NOMO-1 treated with dmso at 0.1 percent for 144 hours (cell line): ENCODE data around the gene PRR33.
"Not testable (repeated sequence)": the region's sequence is repeated elsewhere in the genome, so short reads cannot be mapped to it uniquely, and the experiment has no call there.

Experiments
- DNase-seq: peaks from one replicate; lab custom pipeline; 2025; ENCODE audit not compliant: unreplicated experiment; lab: John Stamatoyannopoulos, UW

Gene PRR33

DNA sequence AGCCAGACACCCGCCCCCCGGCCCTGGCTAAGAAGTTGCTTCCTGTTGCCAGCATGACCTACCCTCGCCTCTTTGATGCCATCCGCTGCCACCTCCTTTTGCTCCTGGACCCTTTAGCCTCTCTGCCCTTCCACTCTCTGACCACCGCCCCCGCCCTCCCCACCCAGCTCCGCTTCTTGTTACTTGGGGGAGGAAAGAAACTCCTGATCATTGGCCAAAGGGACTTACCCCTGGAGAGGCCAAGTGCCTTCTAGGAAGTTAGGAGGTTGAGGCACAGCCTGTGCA is at the start of gene PRR33:
PRR33 (minus strand) TSS at position 65 of the 285 bp plus-strand sequence. CDS start 1,311 bp downstream, outside the sequence.
- no peak for DNase-seq

DNA sequence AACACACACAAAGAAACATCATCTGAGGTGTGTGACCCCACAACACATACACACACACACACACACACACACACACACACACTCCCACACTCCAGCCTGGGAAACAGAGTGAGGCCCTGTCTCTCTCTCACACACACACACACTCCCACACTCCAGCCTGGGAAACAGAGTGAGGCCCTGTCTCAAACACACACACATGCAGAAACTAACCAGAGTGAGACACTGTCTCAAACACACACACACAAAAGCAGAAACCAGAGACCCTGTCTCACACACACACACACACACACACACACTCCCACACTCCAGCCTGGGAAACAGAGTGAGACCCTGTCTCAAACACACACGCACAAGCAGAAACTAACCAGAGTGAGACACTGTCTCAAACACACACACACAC is 48.1 kb upstream of the PRR33 start:
- DNase-seq: not testable (repeated sequence)

DNA sequence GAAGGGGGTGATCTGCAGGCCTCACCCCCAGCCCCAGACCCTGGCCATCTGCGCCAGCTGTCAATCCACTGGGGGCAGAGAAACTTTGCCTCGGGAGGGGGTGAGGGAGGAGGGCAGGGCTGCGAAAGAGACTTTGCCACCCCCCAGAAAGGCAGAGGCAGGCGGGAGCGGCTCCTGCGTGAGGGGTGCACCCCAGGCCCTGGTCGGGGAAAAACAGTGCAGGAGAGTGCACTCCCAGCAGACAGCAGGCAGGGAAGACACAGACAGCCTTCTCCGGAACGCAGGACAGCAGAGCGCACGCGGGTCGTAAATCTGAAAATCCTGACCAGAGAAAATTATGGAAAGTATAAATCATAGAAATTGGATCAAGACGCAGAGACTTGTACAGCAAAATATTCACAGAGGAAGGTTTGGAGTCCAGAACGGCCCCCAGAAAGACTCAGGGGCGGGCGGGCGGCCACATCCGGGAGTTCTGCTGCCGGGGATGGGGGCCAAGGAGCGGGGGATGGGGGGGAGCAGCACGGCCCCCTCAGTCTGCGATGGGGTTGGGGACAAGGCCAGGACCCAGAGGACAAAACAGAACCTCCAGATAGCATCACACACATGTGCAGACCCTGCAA is 47.4 kb upstream of the PRR33 start:
- no peak for DNase-seq

DNA sequence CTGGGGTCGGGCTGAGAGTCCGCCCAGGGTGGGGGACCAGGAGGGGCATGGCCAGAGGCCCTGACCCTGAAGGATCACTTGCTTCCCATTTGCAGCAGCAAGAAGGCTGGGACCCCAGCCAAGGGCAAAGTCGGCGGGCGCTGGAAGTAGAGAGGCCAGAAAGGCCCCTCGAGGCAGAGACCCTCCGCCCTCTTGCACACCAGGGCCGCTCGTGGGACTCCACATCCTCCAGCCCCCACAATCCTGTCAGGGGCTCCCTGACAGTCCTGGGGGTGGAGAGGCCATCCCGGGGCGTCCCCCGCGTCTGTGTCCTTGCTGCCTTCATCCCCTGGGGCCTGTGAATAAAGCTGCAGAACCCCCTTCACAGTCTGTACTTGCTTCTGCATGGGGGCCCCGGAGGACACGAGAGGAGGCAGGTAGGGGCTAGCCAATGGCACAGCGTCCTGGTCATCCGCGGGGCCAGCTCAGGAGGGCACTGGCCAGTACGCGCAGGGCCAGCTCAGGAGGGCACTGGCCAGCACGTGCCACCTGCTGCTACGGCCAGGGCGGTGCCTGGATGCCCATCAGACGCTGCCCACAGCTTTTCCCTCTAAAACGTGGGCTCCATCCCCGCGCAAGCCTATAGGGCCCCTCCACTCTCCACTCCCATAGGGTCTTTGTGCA is 46.8 kb upstream of the PRR33 start:
- no peak for DNase-seq

DNA sequence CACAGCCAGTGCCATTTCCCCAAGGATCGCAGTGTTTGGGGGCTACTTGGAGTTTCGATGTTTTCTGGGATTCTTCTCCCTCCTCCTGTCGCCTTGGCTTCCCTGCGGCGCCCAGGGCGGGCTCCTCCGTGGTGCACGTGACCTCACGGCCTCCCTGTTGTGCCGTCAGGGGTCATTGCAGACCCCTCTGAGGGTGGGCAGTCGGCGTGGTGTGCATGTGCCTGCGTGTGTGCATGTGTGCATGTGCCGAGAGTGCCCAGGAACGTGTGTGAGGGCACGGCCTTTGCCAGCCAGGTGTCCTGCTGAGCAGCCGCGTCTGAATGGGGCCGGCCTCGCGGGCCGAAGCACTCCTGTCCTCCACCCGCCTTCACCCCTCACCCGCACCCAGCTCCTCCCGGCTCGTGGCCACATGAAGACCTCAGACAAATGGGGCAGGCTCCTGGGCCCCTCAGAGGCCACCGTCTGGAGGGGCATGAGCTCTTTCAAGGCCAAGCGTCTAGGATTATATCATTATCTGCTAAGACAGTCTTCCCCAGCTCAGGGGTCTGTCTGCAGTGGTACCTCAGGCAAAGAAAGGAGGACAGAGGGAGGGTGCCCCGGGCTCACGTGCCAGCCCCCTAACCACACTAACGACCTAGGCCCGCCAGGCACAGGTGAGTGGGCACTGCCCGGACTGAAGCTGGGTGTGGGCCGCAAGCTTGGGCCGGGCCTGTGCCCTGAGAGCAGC is 46.1 kb upstream of the PRR33 start:
- no peak for DNase-seq

DNA sequence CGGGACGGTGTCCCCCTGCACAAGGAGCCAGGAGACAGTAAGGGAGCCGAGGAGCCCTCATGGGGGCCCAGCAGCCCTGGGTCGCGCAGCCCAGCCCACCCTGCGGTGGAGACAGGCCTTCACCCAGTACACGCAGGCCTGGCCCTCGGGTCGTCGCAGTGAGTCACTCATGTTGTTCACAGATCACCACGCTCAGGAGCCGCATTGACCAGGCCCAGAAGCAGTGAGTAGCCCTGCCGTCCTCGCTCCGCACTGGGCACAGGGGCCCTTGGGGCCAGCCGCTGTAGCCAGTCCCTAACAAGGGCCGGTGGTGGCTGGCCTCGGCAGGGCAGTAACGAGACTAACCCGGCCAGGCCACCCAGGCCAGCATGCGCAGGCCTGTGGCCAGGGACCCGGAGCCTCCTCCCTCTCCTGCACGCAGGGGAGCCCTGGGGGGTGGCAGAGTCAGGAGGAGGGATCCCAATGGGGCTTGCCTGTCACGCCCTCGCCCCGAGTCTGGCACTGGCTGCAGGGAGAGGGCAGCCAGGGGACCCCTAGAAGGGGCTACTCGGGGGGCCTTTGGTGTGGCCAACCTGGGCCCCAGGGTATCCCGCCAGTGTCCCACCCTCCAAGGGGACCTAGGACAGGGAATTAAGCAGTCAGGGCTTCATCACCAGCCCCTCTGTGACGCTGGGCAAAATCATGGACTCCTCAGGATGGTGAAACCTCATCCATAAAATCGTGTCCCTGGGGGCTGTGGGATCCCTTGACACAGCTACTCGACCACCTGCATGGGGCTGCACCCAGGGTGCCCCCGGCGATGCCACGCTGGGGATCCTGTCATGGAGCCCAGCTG is 45.3 kb upstream of the PRR33 start:
- DNase-seq: no peak

DNA sequence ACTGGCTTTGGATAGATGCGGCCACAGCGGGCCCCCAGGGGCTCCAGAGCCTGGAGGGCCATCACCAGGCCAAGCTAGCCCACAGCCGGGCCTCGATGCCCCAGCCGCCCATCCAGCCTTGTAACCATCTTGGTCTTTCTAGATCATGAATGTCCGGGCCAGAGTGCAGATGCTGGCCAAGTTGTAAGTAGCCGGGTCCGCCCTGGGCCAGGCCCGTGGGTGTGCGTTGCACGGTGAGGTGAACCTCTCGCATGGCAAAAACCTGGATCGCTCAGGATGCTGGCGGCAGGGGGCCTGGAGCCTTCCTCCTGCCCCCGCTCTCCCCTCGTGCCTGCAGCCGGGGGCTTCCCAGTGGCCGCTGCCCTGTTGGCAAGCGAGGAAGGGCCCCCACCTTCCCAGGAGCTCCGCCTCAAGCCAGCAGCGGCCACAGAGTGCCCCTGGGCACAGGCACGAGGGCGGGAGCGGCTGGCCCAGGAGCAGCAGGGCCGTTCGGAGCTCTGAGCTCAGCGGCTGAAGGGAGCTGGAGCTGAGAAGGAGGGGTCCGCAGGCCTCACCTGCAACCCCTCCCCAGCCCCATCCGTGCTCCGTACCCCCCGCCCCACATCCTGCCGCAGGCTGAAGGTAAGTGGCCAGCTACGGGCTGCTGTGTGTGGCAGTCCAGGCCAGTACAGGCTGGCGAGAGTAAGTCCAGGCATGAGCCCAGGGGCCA is 44.5 kb upstream of the PRR33 start:
- DNase-seq: no peak

DNA sequence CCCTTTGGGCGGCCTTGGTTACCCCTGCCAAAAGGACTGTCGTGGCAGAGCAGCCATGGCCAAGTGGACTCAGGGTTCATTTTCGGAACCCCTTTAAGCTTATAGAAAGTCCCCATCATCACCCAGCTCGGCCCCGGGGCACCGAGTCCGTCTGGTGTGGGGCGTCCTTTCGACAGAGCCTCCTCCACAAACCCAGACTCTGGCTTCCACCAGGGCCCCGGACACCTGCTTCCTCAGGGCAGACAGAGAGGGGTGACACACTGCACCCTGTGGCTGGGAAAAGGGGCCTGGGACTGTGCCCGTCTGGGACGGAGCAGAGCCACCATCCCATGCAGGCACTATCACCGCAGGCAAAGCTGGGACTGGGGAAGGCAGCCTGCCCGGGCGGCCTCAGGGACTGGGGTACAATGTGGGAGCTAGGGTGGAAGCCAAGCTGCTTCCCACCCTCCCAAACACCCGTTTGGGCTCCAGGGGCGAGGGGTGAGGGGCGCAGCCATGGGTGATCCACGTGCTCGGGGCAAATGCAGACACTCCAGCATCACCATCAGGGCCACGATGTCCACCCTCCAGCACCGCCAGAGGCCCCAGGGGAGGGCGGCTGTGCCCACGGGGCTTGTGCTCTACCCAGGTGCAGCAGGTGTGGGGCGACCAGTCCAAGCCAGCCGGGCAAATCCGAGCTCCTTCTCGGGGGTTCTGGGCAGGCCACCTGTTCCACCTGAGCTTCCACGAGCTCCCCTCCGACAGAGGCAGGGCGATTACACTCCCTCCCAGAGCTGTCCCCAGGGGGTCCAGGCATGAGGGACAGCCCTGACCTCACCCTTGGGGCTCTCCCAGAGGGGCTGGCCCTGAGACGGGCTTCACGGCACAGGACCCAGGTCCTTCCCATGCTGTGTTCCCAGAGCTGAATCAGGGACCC is 43.7 kb upstream of the PRR33 start:
- no peak for DNase-seq

DNA sequence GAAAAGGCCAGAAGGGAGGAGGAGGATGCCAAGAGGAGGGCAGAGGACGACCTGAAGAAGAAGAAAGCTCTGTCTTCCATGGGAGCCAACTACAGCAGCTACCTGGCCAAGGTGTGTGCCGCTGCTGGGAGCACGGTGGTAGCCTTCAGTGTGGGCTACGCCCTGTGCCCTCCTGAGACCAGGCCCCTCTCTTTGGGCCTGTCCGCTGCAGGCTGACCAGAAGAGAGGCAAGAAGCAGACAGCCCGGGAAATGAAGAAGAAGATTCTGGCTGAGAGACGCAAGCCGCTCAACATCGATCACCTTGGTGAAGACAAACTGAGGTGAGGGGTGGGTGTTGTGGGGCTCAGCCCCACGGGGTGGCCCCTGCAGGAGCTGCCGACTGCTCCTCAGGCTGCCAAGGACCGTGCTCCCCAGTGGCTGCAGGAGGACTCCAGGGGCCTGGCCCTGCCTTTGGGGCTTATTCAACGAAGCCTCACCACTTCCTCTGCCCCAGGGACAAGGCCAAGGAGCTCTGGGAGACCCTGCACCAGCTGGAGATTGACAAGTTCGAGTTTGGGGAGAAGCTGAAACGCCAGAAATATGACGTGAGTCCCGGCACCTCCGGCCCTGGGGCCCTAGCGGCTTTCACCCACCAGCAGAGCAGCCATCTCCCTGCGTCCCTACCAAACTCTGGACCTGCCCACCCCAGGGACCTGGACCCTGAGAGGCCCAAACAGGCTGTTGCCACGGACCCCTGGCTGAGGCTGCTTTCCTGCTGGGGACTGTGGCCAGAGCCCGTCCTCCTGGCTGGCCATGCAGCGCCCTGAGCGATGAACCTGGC is 42.9 kb upstream of the PRR33 start:
- DNase-seq: no peak

DNA sequence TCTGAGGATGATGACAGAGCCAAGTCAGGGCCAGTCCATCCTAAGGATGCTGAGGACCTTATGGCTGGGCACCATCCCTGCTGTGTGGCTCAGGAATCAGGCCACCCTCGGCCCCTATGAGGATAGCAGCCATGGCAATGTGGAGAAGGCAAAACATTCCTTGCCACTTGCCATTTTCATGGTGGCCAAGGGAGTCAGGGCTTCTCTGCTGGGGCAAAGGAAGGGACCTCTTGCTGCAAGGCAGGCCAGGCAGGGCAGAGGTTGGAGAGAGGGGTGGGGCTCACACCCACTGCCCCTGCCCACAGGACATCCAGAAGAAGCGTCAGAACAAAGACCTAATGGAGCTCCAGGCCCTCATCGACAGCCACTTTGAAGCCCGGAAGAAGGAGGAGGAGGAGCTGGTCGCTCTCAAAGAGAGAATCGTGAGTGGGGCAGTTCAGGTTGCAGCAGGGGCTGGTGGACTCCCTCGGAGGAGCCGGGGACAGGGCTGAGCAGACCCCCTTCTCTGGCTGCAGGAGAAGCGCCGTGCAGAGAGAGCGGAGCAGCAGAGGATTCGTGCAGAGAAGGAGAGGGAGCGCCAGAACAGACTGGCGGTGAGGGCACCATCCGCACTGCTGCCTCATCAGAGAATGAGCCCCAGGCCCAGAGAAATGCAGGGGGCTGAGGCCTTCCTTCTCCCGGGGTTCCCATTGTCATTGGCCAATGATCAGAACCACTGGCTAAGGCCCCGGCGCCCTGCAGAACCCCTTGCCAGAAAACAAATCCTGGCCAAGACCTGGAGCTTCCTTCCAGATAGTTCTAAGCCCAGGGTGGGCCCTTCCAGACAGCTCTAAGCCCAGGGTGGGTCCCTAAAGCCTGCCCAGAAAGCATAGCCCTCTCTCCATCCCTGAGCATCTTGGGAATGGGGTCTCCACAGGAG is 42.0 kb upstream of the PRR33 start:
- no peak for DNase-seq

DNA sequence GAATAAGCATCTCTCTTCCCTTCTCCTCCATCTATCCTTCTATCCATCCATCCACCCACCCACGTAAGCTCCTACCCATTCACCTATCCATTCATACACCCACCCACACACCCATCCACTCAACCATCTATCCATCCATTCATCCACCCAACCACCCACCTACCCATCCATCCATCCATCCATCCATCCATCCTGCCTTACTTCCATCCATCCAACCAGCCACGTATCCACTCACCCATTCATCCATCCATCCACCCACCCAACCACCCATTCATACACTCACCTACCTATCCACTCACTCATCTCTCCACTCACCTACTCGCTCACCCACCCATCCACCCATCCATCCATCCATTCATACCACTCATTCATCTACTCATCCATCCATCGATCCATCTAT is 41.0 kb upstream of the PRR33 start:
- DNase-seq: no peak

DNA sequence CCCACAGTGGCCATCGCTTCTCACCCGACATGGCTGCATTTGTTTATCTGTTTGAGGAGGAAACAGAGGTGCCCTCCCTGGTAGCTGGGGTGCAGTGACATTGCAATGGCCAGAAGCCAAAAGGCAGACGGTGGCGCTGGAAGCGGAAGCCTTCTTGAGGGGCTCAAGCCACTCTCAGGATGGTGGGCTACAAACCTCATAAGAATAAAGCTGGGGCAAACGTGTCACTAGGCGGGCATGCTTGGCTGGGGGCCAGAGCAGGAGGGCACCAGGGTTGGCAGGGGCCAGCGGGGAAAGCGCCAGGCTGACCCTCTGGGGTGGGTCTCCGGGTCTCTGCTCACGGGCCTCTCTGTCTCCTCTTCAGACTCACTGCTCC is 40.4 kb upstream of the PRR33 start:
- DNase-seq: no peak

DNA sequence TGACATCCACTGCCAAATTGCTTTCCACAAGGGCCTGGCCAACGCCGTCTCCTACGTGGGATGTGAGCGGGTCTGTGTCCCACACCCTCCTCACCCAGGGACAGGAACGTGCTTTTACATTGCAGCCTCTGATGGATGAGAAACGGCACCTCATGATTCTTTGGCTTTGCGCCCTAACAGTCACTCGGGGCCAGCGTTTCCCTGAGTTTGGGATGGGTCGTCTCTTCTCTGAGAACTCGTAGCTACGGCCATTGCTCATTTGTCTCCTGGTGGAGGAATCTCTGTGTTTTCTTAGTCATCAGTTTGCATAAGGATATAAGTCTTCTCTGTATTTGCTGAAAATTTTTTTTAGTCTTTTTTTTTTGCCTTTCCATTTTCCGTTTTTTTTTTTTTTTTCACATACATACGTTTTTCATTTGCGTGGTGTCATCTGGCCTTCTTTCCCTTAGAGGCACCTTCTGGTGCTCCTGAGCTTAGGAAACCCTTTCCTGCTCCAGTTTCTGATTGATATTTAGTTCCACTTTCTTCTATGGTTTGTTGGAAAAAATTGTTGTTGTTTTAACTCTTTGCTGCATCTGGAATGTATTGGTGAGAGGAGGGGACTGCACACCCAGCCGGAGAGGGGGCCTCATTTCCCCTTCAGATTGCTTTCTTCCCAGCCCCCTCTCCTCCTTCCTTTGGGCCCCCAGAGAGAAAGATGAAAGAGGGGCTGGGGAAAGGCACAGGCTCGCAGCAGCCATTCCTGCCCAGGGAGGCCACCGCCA is 39.8 kb upstream of the PRR33 start:
- no peak for DNase-seq

DNA sequence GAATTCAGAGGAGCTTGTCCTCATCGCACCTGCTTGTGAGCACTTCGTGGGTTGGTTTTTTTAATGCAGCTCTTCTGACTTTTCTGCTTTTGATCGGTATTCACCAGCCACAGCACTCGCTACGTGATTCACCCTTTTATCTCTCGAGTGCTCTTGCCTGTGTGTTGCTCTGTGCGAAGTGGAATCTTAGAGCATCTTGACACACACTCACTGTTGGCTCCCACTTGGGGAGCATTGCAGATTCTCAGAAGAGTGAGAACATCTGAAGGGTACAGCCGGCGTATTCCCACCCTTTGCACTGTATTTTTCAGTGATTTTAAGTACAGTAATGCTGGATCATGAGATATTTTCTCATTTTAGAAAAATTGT is 38.8 kb upstream of the PRR33 start:
- no peak for DNase-seq

DNA sequence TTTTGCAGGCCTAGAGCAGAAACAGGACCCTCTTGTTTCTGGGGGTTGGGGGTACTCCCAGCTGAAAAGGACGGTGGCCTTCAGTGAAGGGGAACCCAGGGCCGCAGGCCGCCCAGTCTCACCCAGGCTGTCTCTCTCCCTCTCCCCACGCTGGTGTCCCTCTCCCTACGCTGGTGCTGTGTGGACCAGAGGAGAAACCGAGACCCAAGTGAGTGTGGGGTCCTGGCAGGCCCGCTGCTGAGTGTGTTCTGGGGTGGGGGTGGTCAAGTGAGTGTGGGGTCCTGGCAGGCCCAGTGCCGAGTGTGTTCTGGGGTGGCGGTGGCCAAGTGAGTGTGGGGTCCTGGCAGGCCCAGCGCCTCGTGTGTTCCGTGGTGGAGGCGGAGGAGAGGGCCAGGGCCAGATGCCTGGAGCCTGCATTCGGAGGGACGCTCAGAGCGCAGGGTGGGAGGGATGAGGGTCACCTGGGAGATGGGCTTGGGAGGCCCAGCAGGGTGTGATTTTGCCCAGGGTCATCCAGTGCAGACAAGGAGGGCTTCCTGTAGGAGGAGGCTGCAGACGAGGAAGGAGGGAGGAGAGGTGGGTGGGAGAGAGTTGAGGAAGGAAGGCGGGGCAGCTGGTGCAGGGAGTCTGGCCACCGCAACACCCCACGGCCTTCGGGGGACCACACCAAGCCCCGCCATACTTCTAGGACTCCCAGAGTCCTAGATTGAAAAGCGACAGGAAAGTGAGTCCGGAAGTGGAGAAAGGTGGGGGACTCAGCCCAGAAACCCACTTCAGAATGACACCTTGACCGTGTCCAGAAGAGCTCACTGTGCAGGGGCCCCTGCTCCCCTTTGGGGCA is 38.1 kb upstream of the PRR33 start:
- no peak for DNase-seq

DNA sequence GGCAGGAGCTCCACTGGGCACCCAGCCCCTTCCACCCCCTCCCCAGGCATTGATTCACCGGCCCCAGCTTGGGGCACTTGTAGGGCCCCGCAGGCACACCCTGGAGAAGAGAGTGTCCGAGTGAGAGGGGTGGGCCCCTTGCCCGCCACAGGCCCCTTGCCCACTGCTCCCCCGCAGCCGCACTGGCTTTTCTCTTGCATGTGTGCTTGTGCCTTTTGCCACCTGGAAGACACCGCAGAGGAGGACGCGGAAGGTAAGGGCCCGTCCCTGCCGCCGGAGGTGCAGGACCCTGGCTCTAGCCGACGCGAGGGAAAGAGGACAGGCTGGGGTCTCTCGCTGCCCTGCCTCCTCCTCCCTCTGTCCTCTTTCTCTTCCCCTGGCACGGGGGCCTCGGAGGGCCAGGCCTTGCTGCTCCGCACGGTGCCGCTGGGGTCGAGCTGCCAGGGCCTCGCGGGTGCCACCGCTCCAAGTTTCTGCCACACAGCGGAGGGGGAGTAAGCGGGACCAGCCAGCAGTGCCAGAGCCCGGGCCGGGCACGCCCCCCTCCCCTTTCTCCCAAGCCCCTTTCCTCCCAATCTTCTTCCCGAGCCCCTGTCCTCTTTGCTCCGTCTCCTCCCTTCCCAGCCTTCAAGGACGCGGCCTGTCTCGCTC is 37.3 kb upstream of the PRR33 start:
- DNase-seq: no peak
